NCI-H2227 (cell line): ENCODE results near the gene NPNT.

ENCODE experiments used
- DNase-seq: peaks from one replicate; lab custom pipeline; 2025; ENCODE audit not compliant: unreplicated experiment; lab: John Stamatoyannopoulos, UW

The NPNT gene

GRCh38 chr4:106019771-106020170 is 124.5 kb downstream of the NPNT start:
- no peak for DNase-seq
